ENCODE data around the gene PLEKHG4B. TPM values are rescaled to one million over a fixed set of nuclear protein-coding genes. Genes with fewer than 3 reads are reported as not detected.

The PLEKHG4B gene
- total and polyA plus RNA-seq, 2 of the 8 experiments (the other 6 are each of a cell fraction or from before 2014, with no cell fraction given), result 31.1 to 43.6 TPM

DNA sequence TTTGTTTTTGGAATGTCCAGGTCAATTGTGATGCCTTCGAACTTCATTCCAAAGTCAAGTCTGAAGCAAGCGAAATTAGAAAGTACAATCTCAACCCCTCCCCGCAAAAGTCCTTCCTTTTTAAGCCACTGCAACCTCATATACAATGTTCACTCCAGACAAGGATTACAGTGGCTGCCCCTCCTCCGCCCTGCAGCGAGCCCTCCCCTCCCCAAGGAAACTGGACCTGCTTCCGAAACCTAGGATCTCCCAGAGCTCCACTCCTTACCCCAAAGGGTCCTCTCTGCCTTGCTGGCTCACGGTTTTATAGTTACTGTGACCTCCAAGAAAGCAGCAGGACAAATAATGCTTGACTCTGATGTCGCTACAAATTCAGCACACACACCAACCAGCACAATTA is 109.7 kb downstream of the PLEKHG4B start:
- H3K18ac ChIP-seq (ENCODE audit: extremely low read depth, low read length), result no peak overlapping the region
- no peak overlapping the region for H2AFZ ChIP-seq (ENCODE audit: low read length)
- peaks cover 2 to 16% (median 10%) of the 10 kb centered on the region in 4 experiments for H3K36me3 ChIP-seq (ENCODE audit: control insufficient read depth in 2 of 4, insufficient read depth in 4 of 4, low read length in 3 of 4)
- H3K4ac ChIP-seq (replicated peaks; ENCODE audit: insufficient read length, low read depth, low read length), result no peak overlapping the region
- peaks cover 0 to 2% of the 10 kb centered on the region in 2 experiments; a peak in 1 of 4 replicates for H3K79me2 ChIP-seq (ENCODE audit: control insufficient read depth in 1 of 2, insufficient read depth in 2 of 2, low read length in 2 of 2)
- TF ChIP-seq TCF12 (IDR thresholded peaks at IDR 0.05; ENCODE audit: low read depth, low read length) (no peak), SIRT6 (IDR thresholded peaks at IDR 0.05; ENCODE audit: low read length) (no peak), BCL11A (IDR thresholded peaks at IDR 0.05; ENCODE audit: low read depth in 2 of 2, low read length in 2 of 2) (no peak), CTBP2 (IDR thresholded peaks at IDR 0.05; ENCODE audit: borderline replicate concordance, insufficient read depth, insufficient read length, low read length) (no peak), TAF7 (optimal IDR thresholded peaks at IDR 0.05; ENCODE audit: borderline replicate concordance, low read depth, low read length) (no peak), BRCA1 (IDR thresholded peaks at IDR 0.05; ENCODE audit: low read depth, low read length) (no peak), MAFK (IDR thresholded peaks at IDR 0.05; ENCODE audit: low read depth, low read length) (no peak)
- TF ChIP-seq, protein P1, sequence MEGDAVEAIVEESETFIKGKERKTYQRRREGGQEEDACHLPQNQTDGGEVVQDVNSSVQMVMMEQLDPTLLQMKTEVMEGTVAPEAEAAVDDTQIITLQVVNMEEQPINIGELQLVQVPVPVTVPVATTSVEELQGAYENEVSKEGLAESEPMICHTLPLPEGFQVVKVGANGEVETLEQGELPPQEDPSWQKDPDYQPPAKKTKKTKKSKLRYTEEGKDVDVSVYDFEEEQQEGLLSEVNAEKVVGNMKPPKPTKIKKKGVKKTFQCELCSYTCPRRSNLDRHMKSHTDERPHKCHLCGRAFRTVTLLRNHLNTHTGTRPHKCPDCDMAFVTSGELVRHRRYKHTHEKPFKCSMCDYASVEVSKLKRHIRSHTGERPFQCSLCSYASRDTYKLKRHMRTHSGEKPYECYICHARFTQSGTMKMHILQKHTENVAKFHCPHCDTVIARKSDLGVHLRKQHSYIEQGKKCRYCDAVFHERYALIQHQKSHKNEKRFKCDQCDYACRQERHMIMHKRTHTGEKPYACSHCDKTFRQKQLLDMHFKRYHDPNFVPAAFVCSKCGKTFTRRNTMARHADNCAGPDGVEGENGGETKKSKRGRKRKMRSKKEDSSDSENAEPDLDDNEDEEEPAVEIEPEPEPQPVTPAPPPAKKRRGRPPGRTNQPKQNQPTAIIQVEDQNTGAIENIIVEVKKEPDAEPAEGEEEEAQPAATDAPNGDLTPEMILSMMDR (IDR thresholded peaks at IDR 0.05; ENCODE audit: control extremely low read depth in 1 of 3, insufficient read depth in 1 of 3, low read depth in 1 of 3, low read length in 3 of 3), result no peak
- TF ChIP-seq, protein P2, sequence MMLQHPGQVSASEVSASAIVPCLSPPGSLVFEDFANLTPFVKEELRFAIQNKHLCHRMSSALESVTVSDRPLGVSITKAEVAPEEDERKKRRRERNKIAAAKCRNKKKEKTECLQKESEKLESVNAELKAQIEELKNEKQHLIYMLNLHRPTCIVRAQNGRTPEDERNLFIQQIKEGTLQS (IDR thresholded peaks at IDR 0.05; ENCODE audit: insufficient read depth, low read depth, low read length), result no peak
- TF ChIP-seq, protein P3, sequence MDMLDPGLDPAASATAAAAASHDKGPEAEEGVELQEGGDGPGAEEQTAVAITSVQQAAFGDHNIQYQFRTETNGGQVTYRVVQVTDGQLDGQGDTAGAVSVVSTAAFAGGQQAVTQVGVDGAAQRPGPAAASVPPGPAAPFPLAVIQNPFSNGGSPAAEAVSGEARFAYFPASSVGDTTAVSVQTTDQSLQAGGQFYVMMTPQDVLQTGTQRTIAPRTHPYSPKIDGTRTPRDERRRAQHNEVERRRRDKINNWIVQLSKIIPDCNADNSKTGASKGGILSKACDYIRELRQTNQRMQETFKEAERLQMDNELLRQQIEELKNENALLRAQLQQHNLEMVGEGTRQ (IDR thresholded peaks at IDR 0.05; ENCODE audit: low read length), result no peak
- no peak overlapping the region for H2BK15ac ChIP-seq (ENCODE audit: low read length)
- H2BK20ac ChIP-seq (ENCODE audit: low read length), result no peak overlapping the region
- H3K9me3 ChIP-seq (ENCODE audit: insufficient read depth in 2 of 2, low read depth in 1 of 2, low read length in 1 of 2), result no peaks in the 10 kb centered on the region
- H4K20me1 ChIP-seq (replicated peaks in 1 of 2; ENCODE audit: control insufficient read depth in 1 of 2, insufficient read depth in 2 of 2, low read length in 2 of 2), result peaks cover 4 to 13% of the 10 kb centered on the region in 2 experiments
- H3K9ac ChIP-seq (replicated peaks in 1 of 4; ENCODE audit: extremely low read depth in 1 of 4, low read depth in 3 of 4, low read length in 3 of 4), result no peak overlapping the region
- no peak overlapping the region for H3K27ac ChIP-seq (ENCODE audit: low read depth, low read length)
- H3K4me1 ChIP-seq (replicated peaks in 1 of 4; ENCODE audit: control insufficient read depth in 3 of 4, insufficient read depth in 4 of 4, low read length in 3 of 4), result no peaks in the 10 kb centered on the region
- no peak overlapping the region for H2BK5ac ChIP-seq (ENCODE audit: low read depth, low read length)
- no peak for FAIRE-seq
- no peak overlapping the region for H4K91ac ChIP-seq (replicated peaks; ENCODE audit: insufficient read length, low read length)
- H2BK120ac ChIP-seq (replicated peaks; ENCODE audit: low read depth, low read length), result no peak overlapping the region
- no peak overlapping the region for H3K56ac ChIP-seq (replicated peaks; ENCODE audit: insufficient read length, low read depth, low read length)
- ChIA-PET CTCF (ENCODE audit: partially characterized antibody) (interaction anchor here (1.0 kb wide), 1 partner anchor 13 kb away, joined by 4 read pairs; no protein-coding TSS in a partner anchor), POLR2A (ENCODE audit: partially characterized antibody) (interaction anchor here (1.1 kb wide), 1 partner anchor 10 kb away, joined by 3 read pairs; the partner anchor contains the start of gene LRRC14B)
- H4K5ac ChIP-seq (ENCODE audit: insufficient read length, low read depth, low read length), result no peak overlapping the region
- no peak overlapping the region for H4K8ac ChIP-seq (ENCODE audit: extremely low read depth, insufficient read depth, low read length)
- H3K79me1 ChIP-seq (ENCODE audit: low read depth, low read length), result no peaks in the 10 kb centered on the region; the same call in 1 of the 2 replicates
- no peak overlapping the region for H3K4me2 ChIP-seq (ENCODE audit: insufficient read depth in 1 of 2, low read depth in 2 of 2, low read length in 2 of 2)
- 87% methylated on average over 8 of the region's 8 CpGs; no CpG with 5 or more reads in 1 of the 2 experiments for whole genome bisulfite sequencing, 2 experiments (ENCODE audit: extremely low coverage in 1 of 2, insufficient coverage in 1 of 2, insufficient read length in 1 of 2, insufficient replicate concordance in 2 of 2, low coverage in 1 of 2, low lambda C conversion rate in 2 of 2, missing lambda C conversion rate in 1 of 2)
- no peak for DNase-seq (ENCODE audit: low read depth in 1 of 2, low spot score in 2 of 2)
- H3K23ac ChIP-seq (ENCODE audit: insufficient read length), result no peak overlapping the region
- H2BK12ac ChIP-seq (ENCODE audit: low read depth, low read length), result no peak overlapping the region
- H3K27me3 ChIP-seq (replicated peaks in 1 of 4; ENCODE audit: control insufficient read depth in 3 of 4, extremely low read depth in 1 of 4, insufficient read depth in 3 of 4, low read length in 3 of 4), result no peaks in the 10 kb centered on the region
- H3K14ac ChIP-seq (ENCODE audit: insufficient read length), result no peak overlapping the region
- no peak overlapping the region for H3K4me3 ChIP-seq (ENCODE audit: extremely low read depth in 1 of 4, insufficient read depth in 2 of 4, low read depth in 3 of 4, low read length in 4 of 4)
- H2AK5ac ChIP-seq (ENCODE audit: low read depth, low read length), result no peak overlapping the region
- H3K23me2 ChIP-seq (ENCODE audit: low read depth, low read length), result no peaks in the 10 kb centered on the region
